Subcutaneous abdominal adipose tissue (tissue), 5 donors: Measurements from ENCODE around the gene DKK3.
A peak's percentile ranks its signal among the peaks of the same experiment; 100 is the strongest.
"Not testable (repeated sequence)": the region's sequence is repeated elsewhere in the genome, so short reads cannot be mapped to it uniquely, and the experiment has no call there.

Experiments
- H3K27ac ChIP-seq: one replicate; pipeline ENCODE4 v1.7.0; 2013; ENCODE audit warnings: low read depth, mild to moderate bottlenecking, inconsistent platforms, low read length, moderate library complexity
- H3K27me3 ChIP-seq, 5 donors: one replicate each; pipeline ENCODE4 v1.7.0; 2013; ENCODE audit warnings: low read length in 5 of 5, inconsistent platforms in 1 of 5; ENCODE audit not compliant: control insufficient read depth in 5 of 5, insufficient read depth in 4 of 5
- H3K36me3 ChIP-seq, 5 donors: one replicate each; pipeline ENCODE4 v1.7.0; 2013; ENCODE audit warnings: low read length in 5 of 5; ENCODE audit not compliant: control insufficient read depth in 5 of 5, insufficient read depth in 5 of 5
- H3K4me1 ChIP-seq, 5 donors: one replicate each; pipeline ENCODE4 v1.7.0; 2013; ENCODE audit warnings: low read length in 5 of 5, mild to moderate bottlenecking in 3 of 5, moderate library complexity in 1 of 5; ENCODE audit not compliant: control insufficient read depth in 5 of 5, insufficient read depth in 5 of 5
- H3K4me3 ChIP-seq, 5 donors: one replicate each; pipeline ENCODE4 v1.7.0; 2013; ENCODE audit warnings: low read length in 5 of 5, low read depth in 1 of 5
- H3K9ac ChIP-seq, 5 donors: one replicate each; pipeline ENCODE4 v1.7.0; 2013; ENCODE audit warnings: low read length in 5 of 5, mild to moderate bottlenecking in 4 of 5, moderate library complexity in 3 of 5
- H3K9me3 ChIP-seq, 5 donors: one replicate each; pipeline ENCODE4 v1.7.0; 2013; ENCODE audit warnings: low read length in 5 of 5; ENCODE audit not compliant: control insufficient read depth in 5 of 5
- donor health status: healthy.
- donor health status: healthy.
- donor health status: healthy.
- donor health status: healthy.
- donor health status: healthy.

DKK3 gene

DNA sequence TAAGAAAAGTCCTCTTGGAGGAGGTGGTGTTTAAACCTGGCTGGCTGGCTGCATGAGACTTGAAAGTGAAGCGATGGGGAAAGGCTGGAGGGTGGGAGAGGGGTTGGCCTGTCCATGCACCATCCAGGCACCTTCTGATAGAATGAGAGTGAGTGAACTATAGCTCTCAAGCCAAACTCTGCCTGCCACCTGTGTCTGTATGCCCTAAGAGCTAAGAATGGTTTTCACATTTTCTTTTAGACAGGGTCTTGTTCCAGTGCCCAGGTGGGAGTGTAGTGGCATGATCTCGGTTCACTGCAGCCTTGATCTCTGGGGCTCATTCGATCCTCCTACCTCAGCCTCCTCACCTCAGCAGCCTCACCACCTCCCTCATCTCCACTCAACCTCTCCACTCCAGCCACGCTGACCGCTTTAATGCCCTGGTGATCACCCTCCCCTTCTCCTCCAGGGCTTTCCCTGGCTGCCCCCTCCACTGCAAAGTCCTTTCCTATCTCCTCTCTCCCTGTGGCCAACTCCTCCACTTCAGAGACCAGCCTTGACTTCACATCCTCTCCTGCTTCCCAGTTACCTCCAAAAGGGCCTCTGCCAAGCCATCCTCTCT, 38.3 kb upstream of the DKK3 start:
- Histone ChIP-seq H3K27ac (no peak overlapping the region), H3K36me3 (no peaks in the 10 kb centered on the region), H3K9me3 (no peaks in the 10 kb centered on the region), H3K4me3 (no peak overlapping the region), H3K9ac (no peak overlapping the region), H3K4me1 (peaks cover 2 to 29% (median 12%) of the 10 kb centered on the region in 5 donors), H3K27me3 (peaks cover 0 to 4% (median 0%) of the 10 kb centered on the region in 5 donors)

DNA sequence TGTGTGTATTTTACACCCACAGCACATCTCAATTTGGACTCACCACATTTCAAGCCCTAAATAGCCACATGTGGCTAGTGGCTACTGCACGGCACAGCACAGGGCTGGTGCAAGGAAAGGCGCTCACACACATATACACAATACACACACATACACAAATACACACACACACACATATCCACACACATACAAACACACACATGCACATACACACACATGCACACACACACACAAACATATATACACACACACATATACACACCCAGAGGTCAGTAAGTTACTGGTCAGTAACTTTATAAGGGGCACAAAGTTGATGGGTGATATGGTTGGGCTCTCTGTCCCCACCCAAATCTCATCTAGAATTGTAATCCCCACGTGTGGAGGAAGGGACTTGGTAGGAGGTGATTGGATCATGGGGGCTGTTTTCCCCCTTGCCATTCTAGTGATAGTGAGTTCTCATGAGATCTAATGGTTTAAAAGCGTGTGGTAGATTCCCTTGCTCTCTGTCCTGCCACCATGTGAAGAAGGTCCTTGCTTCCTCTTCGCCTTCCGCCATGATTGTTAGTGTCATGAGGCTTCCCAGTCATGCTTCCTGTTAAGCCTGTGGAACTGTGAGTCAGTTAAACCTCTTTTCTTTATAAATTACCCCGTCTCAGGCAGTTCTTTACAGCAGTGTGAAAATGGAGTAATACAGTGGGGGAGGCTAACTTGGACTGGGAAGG, 37.6 kb upstream of the DKK3 start:
- peaks cover 0 to 4% (median 0%) of the 10 kb centered on the region in 5 donors for H3K27me3 ChIP-seq
- H3K9me3 ChIP-seq = no peaks in the 10 kb centered on the region
- H3K4me3 ChIP-seq = no peak overlapping the region
- H3K27ac ChIP-seq = no peak overlapping the region
- no peaks in the 10 kb centered on the region for H3K36me3 ChIP-seq
- H3K4me1 ChIP-seq = peaks cover 2 to 29% (median 12%) of the 10 kb centered on the region in 5 donors
- no peak overlapping the region for H3K9ac ChIP-seq

DNA sequence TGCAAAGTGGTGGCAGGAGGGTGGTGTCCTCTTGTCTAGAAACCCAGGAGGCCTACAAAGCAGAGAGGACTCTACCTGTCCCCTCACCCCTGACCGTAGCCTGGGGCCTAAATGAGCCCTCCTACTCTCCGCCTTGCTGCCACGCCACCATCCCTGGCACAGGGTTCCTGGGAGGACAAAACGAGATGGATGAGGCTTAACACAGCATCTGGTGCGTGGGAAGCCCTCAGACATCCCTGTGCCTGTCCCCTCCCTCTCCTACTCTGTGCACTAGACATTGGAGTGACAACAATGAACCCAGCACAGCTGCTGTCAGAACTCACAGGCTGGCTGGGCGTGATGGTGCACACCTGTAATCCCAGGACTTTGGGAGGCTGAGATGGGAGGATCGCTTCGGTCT, 36.4 kb upstream of the DKK3 start:
- Histone ChIP-seq H3K9me3 (no peaks in the 10 kb centered on the region), H3K9ac (no peak overlapping the region), H3K4me3 (no peak overlapping the region), H3K27ac (no peak overlapping the region), H3K27me3 (peaks cover 0 to 4% (median 0%) of the 10 kb centered on the region in 5 donors), H3K36me3 (no peaks in the 10 kb centered on the region), H3K4me1 (peaks cover 2 to 19% (median 12%) of the 10 kb centered on the region in 5 donors)

GRCh38 chr11:12043959-12044791, 35.7 kb upstream of the DKK3 start:
- Histone ChIP-seq H3K4me3 (no peak overlapping the region), H3K27ac (no peak overlapping the region), H3K36me3 (no peaks in the 10 kb centered on the region), H3K9ac (peak overlapping the region in 1 of 5 donors; percentile 4), H3K9me3 (no peaks in the 10 kb centered on the region), H3K4me1 (peaks cover 2 to 19% (median 12%) of the 10 kb centered on the region in 5 donors), H3K27me3 (peaks cover 0 to 4% (median 0%) of the 10 kb centered on the region in 5 donors)

- Histone ChIP-seq H3K27me3 (no peaks in the 10 kb centered on the region), H3K27ac (no peak overlapping the region), H3K9ac (no peak overlapping the region), H3K4me1 (peaks cover 2 to 16% (median 12%) of the 10 kb centered on the region in 5 donors), H3K9me3 (no peaks in the 10 kb centered on the region), H3K4me3 (no peak overlapping the region), H3K36me3 (no peaks in the 10 kb centered on the region)
These were observed 34.8 kb upstream of the DKK3 start for GRCh38 chr11:12043221-12043620.

GRCh38 chr11:12042215-12042676, 33.8 kb upstream of the DKK3 start:
- no peak overlapping the region for H3K9ac ChIP-seq
- H3K27me3 ChIP-seq = no peaks in the 10 kb centered on the region
- H3K36me3 ChIP-seq = no peaks in the 10 kb centered on the region
- H3K27ac ChIP-seq = no peak overlapping the region
- no peaks in the 10 kb centered on the region for H3K9me3 ChIP-seq
- H3K4me3 ChIP-seq = no peak overlapping the region
- H3K4me1 ChIP-seq = peaks cover 2 to 10% (median 7%) of the 10 kb centered on the region in 5 donors

- not testable (repeated sequence) for H3K9me3 ChIP-seq, H3K36me3 ChIP-seq, H3K27ac ChIP-seq, H3K4me1 ChIP-seq, H3K27me3 ChIP-seq, H3K4me3 ChIP-seq, H3K9ac ChIP-seq
These were observed 32.3 kb upstream of the DKK3 start for GRCh38 chr11:12040719-12041118.

DNA sequence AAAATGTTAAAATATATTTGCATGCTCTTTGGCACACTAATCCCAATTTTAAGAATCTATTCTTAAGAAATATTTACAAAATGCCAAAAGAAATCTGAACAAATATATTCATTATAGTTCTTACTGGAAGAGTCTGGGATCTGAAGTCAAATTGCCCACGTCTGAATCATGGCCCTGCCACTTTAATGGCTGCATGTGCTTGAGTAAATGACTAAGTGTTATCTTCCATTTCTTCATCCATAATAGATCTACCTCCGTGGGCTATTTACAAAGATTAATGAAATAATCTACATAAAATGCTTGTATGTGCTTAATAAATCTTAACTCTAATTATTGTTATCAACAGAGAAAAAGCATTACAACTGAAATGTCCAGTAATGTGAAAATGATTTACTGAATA, 24.5 kb upstream of the DKK3 start:
- Histone ChIP-seq H3K36me3 (no peaks in the 10 kb centered on the region), H3K9ac (no peak overlapping the region), H3K4me3 (no peak overlapping the region), H3K9me3 (no peaks in the 10 kb centered on the region), H3K27me3 (no peaks in the 10 kb centered on the region), H3K4me1 (no peaks in the 10 kb centered on the region), H3K27ac (no peak overlapping the region)

DNA sequence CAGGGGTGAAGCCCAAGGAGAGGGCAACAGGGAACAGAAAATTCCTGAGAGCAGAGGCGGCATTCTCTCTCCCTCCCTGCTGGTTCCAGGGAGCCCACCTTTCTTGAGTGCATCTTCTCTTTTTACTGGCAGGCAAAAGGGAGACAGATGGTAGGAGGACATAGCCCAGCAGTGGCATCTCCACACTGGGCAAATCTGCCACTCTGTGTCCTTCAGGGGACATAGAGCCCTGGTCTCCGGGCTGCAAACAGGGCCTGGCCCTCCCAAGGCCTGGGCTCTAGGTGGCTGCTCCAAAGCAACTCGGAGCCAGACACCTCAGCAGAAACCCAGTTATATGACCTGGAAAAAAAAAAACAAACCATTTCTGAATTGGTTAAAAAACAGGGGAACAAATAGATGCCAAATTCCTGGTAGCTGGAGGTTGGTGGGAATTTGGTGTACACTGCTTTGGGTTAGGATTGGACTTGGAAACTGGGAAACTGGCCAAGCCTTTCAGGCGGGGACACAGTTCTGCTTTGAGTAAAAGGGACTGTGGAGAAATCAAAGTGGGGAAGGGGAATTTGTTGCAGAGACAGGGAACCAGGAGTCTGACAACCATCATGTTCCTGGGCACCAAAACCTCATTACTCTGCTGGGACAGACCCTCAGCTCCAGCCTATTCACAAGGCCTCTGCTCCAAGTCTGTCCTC, 23.6 kb upstream of the DKK3 start:
- Histone ChIP-seq H3K9ac (no peak overlapping the region), H3K4me1 (no peaks in the 10 kb centered on the region), H3K36me3 (no peaks in the 10 kb centered on the region), H3K4me3 (no peak overlapping the region), H3K27ac (no peak overlapping the region), H3K27me3 (no peaks in the 10 kb centered on the region), H3K9me3 (no peaks in the 10 kb centered on the region)
